GM19043 (cell line): ENCODE measurements around the gene RUFY4.
A peak's percentile ranks its signal among the peaks of the same experiment; 100 is the strongest.

ENCODE experiments used
- ATAC-seq: cut with Tn5 transposase; IDR thresholded peaks from one replicate; pipeline ENCODE4 v1.9.1; 2021; ENCODE audit warnings: low read depth; ENCODE audit not compliant: unreplicated experiment

RUFY4 gene

GRCh38 chr2:218060950-218061660 is 7.9 kb upstream of the RUFY4 start:
- ATAC-seq = no peak

- peak; percentile 77 for ATAC-seq
Measured at GRCh38 chr2:218063486-218063885, 5.6 kb upstream of the RUFY4 start.

- ATAC-seq = no peak
Measured at GRCh38 chr2:218063896-218064295, 5.2 kb upstream of the RUFY4 start.

- ATAC-seq = no peak
Measured at GRCh38 chr2:218065239-218066006, 3.6 kb upstream of the RUFY4 start.

GRCh38 chr2:218066926-218067515 is 2.0 kb upstream of the RUFY4 start:
- ATAC-seq = no peak

- ATAC-seq = no peak
Measured at GRCh38 chr2:218067523-218067922, 1.5 kb upstream of the RUFY4 start.

GRCh38 chr2:218069606-218070300 is 700 bp downstream of the RUFY4 start:
- no peak for ATAC-seq

- no peak for ATAC-seq
Measured at GRCh38 chr2:218070587-218070986, 1.5 kb downstream of the RUFY4 start.

- ATAC-seq = no peak
Measured at GRCh38 chr2:218071218-218071937, 2.3 kb downstream of the RUFY4 start.

- no peak for ATAC-seq
Measured at GRCh38 chr2:218072002-218072401, 2.9 kb downstream of the RUFY4 start.

GRCh38 chr2:218072478-218073024 is 3.5 kb downstream of the RUFY4 start:
- ATAC-seq = no peak

GRCh38 chr2:218073185-218073584 is 4.1 kb downstream of the RUFY4 start:
- ATAC-seq = no peak

- ATAC-seq = peak; percentile 65
Measured at GRCh38 chr2:218074031-218074430, 5.0 kb downstream of the RUFY4 start.

GRCh38 chr2:218075975-218076811 is 7.1 kb downstream of the RUFY4 start:
- no peak for ATAC-seq

- no peak for ATAC-seq
Measured at GRCh38 chr2:218077464-218078216, 8.6 kb downstream of the RUFY4 start.

- ATAC-seq = no peak
Measured at GRCh38 chr2:218079943-218080913, 11.2 kb downstream of the RUFY4 start.

- ATAC-seq = peak; percentile 90
Measured at GRCh38 chr2:218081063-218081462, 12.0 kb downstream of the RUFY4 start.
